GM12878 (cell line): ENCODE data around the gene STARD13. TPM values are rescaled to one million over a fixed set of nuclear protein-coding genes. Genes with fewer than 3 reads are reported as not detected.

ENCODE experiments used
- ATAC-seq: fragments of 200-7000 bp; cut with Tn5 transposase; 3 replicates; pipeline ENCODE4 v1.9.1; 2020; ENCODE audit warnings: mild to moderate bottlenecking, moderate library complexity
- BruUV-seq: library from RNA; stranded (reverse); fragments of 400-500 nt; replicated peaks from 2 replicates; lab custom pipeline; 2021; lab: Mats Ljungman, UMichigan
- CTCF ChIA-PET: fragments of 300-600 bp; sonication (Branson Sonifier 250); formaldehyde crosslinking; extraction: SDS; loops from one replicate; lab custom pipeline; 2021; ENCODE audit warnings: inconsistent platforms; lab: Yijun Ruan, JAX
- POLR2A ChIA-PET: fragments of 350-600 bp; formaldehyde crosslinking; extraction: SDS; loops from one replicate; lab custom pipeline; 2021; ENCODE audit warnings: inconsistent platforms; lab: Charles Lee
- RAD21 ChIA-PET: fragments of 300-600 bp; sonication (Branson Sonifier 250); formaldehyde crosslinking; loops from one replicate; lab custom pipeline; 2023; ENCODE audit warnings: antibody characterized with exemption; ENCODE audit not compliant: unreplicated experiment; lab: Charles Lee
- SMC1A ChIA-PET: fragments of 300-600 bp; sonication (Branson Sonifier 250); formaldehyde crosslinking; loops from one replicate; lab custom pipeline; 2023; ENCODE audit not compliant: unreplicated experiment, uncharacterized antibody; lab: Charles Lee
- DNase-seq: peaks from one replicate; pipeline ENCODE4 v3.0.0-alpha.2; 2011; ENCODE audit warnings: low read depth, low spot score
- FAIRE-seq: peaks from 3 replicates; lab custom pipeline; 2011; peaks lifted over from hg19 to GRCh38; lab: Jason Lieb, UNC
- H2AFZ ChIP-seq: 2 replicates; pipeline ENCODE4 v1.6.0; 2011; ENCODE audit warnings: low read depth, low read length, control low read depth; ENCODE audit not compliant: control insufficient read depth
- H3K27ac ChIP-seq: 2 replicates; pipeline ENCODE4 v1.5.1; 2011; ENCODE audit warnings: control low read depth; ENCODE audit not compliant: control insufficient read depth, insufficient read depth
- H3K27me3 ChIP-seq, 2 experiments: replicated peaks in 1 of 2; 2 replicates each; pipeline versions ENCODE4 v1.6.0 to v1.6.1; 2011; ENCODE audit warnings: low read length in 1 of 2; ENCODE audit not compliant: control insufficient read depth in 2 of 2, insufficient read depth in 2 of 2
- H3K36me3 ChIP-seq, 2 experiments: 2 replicates each; pipeline ENCODE4 v1.5.1; 2011; ENCODE audit warnings: low read length in 1 of 2; ENCODE audit not compliant: control insufficient read depth in 2 of 2, insufficient read depth in 2 of 2
- H3K4me1 ChIP-seq: 2 replicates; pipeline ENCODE4 v1.6.1; 2011; ENCODE audit warnings: mild to moderate bottlenecking, low read length, moderate library complexity, mixed read lengths; ENCODE audit not compliant: control insufficient read depth, insufficient read depth
- H3K4me2 ChIP-seq: 2 replicates; pipeline ENCODE4 v1.6.0; 2011; ENCODE audit warnings: control low read depth; ENCODE audit not compliant: control insufficient read depth, insufficient read depth
- H3K4me3 ChIP-seq: fragments of 200-600 bp; sonication (generic); 2 replicates; pipeline ENCODE4 v1.5.1; 2016
- H3K79me2 ChIP-seq: 2 replicates; pipeline ENCODE4 v1.6.0; 2011; ENCODE audit warnings: low read length; ENCODE audit not compliant: control insufficient read depth, insufficient read depth
- H3K9ac ChIP-seq: 2 replicates; pipeline ENCODE4 v1.8.0; 2011; ENCODE audit warnings: low read length, control low read depth, mixed read lengths; ENCODE audit not compliant: control insufficient read depth, insufficient read depth
- H3K9me3 ChIP-seq: replicated peaks from 3 replicates; pipeline ENCODE4 v1.5.1; 2011; ENCODE audit warnings: mild to moderate bottlenecking, low read length; ENCODE audit not compliant: control insufficient read depth, insufficient read depth
- H4K20me1 ChIP-seq: 2 replicates; pipeline ENCODE4 v1.6.0; 2011; ENCODE audit not compliant: control insufficient read depth, insufficient read depth
- CEBPB ChIP-seq, 2 experiments: fragments of 150-350 bp in 1 of 2; IDR thresholded peaks; 2 replicates each; pipeline ENCODE4 v1.6.1; 2012 to 2014; ENCODE audit warnings: low read depth in 2 of 2, low read length in 2 of 2, borderline replicate concordance in 1 of 2, inconsistent platforms in 1 of 2
- E4F1 ChIP-seq: fragments of 450-650 bp; IDR thresholded peaks from 2 replicates; pipeline ENCODE4 v1.6.1; 2018; ENCODE audit warnings: borderline replicate concordance, mild to moderate bottlenecking; ENCODE audit not compliant: partially characterized antibody
- ETV6 ChIP-seq, 2 experiments: fragments of 450-650 bp in 1 of 2; IDR thresholded peaks in 1 of 2; conservative IDR thresholded peaks in 1 of 2; 2 replicates each; pipeline ENCODE4 v1.6.1; 2014; ENCODE audit warnings: antibody characterized with exemption in 1 of 2, borderline replicate concordance in 1 of 2, low read depth in 1 of 2, mild to moderate bottlenecking in 1 of 2, moderate library complexity in 1 of 2
- MYB ChIP-seq: fragments of 150-350 bp; IDR thresholded peaks from 2 replicates; pipeline ENCODE4 v1.6.1; 2014; ENCODE audit warnings: mild to moderate bottlenecking, low read depth, low read length, borderline replicate concordance
- NFYB ChIP-seq: IDR thresholded peaks from 2 replicates; pipeline ENCODE4 v1.6.1; 2011; ENCODE audit warnings: low read depth, mild to moderate bottlenecking, low read length, improper control_type of control experiment, moderate library complexity; ENCODE audit not compliant: insufficient read depth
- SPI1 ChIP-seq: IDR thresholded peaks from 2 replicates; pipeline ENCODE4 v1.6.1; 2011; ENCODE audit warnings: low read depth, mild to moderate bottlenecking, low read length, moderate library complexity, borderline replicate concordance; ENCODE audit not compliant: insufficient read depth
- TCF3 ChIP-seq: IDR thresholded peaks from 2 replicates; pipeline ENCODE4 v1.6.1; 2012; ENCODE audit warnings: low read depth, mild to moderate bottlenecking, low read length, borderline replicate concordance; ENCODE audit not compliant: insufficient read depth
- WRNIP1 ChIP-seq: IDR thresholded peaks from 2 replicates; pipeline ENCODE4 v1.6.1; 2011; ENCODE audit warnings: low read depth, low read length, improper control_type of control experiment, borderline replicate concordance
- ZNF384 ChIP-seq: IDR thresholded peaks from 2 replicates; pipeline ENCODE4 v1.6.1; 2012; ENCODE audit warnings: low read depth, mild to moderate bottlenecking, low read length, improper control_type of control experiment, borderline replicate concordance
- WGBS: methylation state at CpG from one replicate; pipeline ENCODE4 v1.1.6; 2016; ENCODE audit warnings: low lambda C conversion rate; ENCODE audit not compliant: insufficient replicate concordance, insufficient coverage; ENCODE audit errors: missing lambda C conversion rate; 5-methylcytosine and 5-hydroxymethylcytosine counted together
- in situ Hi-C: fragments of 300-500 bp; cut with MboI; formaldehyde crosslinking; loops from 9 replicates; pipeline ENCODE4 v1.14.3; 2018; ENCODE audit warnings: mixed read lengths
- intact Hi-C: fragments of 100-400 bp; cut with micrococcal nuclease; formaldehyde crosslinking; loops from one replicate; pipeline ENCODE4 v1.14.2; 2022; ENCODE audit not compliant: unreplicated experiment
- polyA plus RNA-seq, 11 experiments: library from polyadenylated mRNA; depleted of rRNA in 4 of 11; unstranded in 6 of 11; stranded (reverse) in 5 of 11; fragments of >200 nt; fragmentation: Nextera tagmentation in 4 of 11; fragmentation: Illumina TruSeq in 1 of 11; extraction: Ambion mirVana in 4 of 11; extraction: Trizol in 1 of 11; gene quantifications; 1 replicate in 1 of 11; 2 replicates in 10 of 11; pipeline versions ENCODE4 v1.2.1 to v1.2.3, GENCODE V29; 2011 to 2016; ENCODE audit warnings: inconsistent platforms in 2 of 11, missing spikeins in 2 of 11, low read depth in 1 of 11
- total RNA-seq, 4 experiments: library from RNA; depleted of rRNA in 3 of 4; stranded (reverse); fragments of >200 nt in 3 of 4; fragmentation: Illumina TruSeq in 1 of 4; extraction: Trizol in 1 of 4; gene quantifications; 2 replicates each; pipeline versions ENCODE4 v1.2.1 to v1.2.3, GENCODE V29; 2013 to 2021

STARD13 gene
- total and polyA plus RNA-seq, 10 of the 15 experiments (the other 5 are each of a cell fraction or from before 2014, with no cell fraction given): 4.0 to 41.6 (median 10.1) TPM

- Histone ChIP-seq H3K36me3 (peaks cover 4 to 5% of the 10 kb centered on the region in 2 experiments; a peak in 2 of 4 replicates), H3K9me3 (no peaks in the 10 kb centered on the region), H2AFZ (no peak overlapping the region), H3K4me1 (no peaks in the 10 kb centered on the region), H3K9ac (no peak overlapping the region), H3K4me2 (no peak overlapping the region), H3K4me3 (no peak overlapping the region), H3K27ac (no peak overlapping the region), H3K27me3 (no peaks in the 10 kb centered on the region), H3K79me2 (no peaks in the 10 kb centered on the region), H4K20me1 (no peaks in the 10 kb centered on the region)
- 100% methylated on average over 2 of the region's 2 CpGs for WGBS
- DNase-seq (no peak), FAIRE-seq (no peak), ATAC-seq (no peak)
- intact Hi-C loops: loop anchor here (1.0 kb wide), 1 partner anchor 15 kb away; no protein-coding TSS in a partner anchor
- TF ChIP-seq NFYB (no peak), ETV6 (conservative IDR thresholded peaks at IDR 0.05 in 1 of 2, IDR thresholded peaks at IDR 0.05 in 1 of 2; ENCODE audit: borderline replicate concordance in 1 of 2, low read depth in 1 of 2) (no peak), MYB (no peak)
- RAD21 ChIA-PET: interaction anchor here (1.1 to 1.7 kb wide), 3 partner anchors 9 to 28 kb away, joined by 3 to 5 read pairs (median 4); no protein-coding TSS in a partner anchor
- POLR2A ChIA-PET: no interaction called here
- CTCF ChIA-PET: interaction anchor here (0.6 to 1.1 kb wide), 2 partner anchors 10 to 506 kb away, joined by 4 to 6 read pairs; no protein-coding TSS in a partner anchor
- in situ Hi-C loops: no loop called here
- SMC1A ChIA-PET: interaction anchor here (0.8 to 1.8 kb wide), 7 partner anchors 11 to 65 kb away, joined by 3 to 9 read pairs (median 4); no protein-coding TSS in a partner anchor
- no TSS peak for BruUV-seq
Measured at GRCh38 chr13:33174931-33175330, 110.6 kb downstream of the STARD13 start.

- CTCF ChIA-PET: interaction anchor here (0.6 to 1.1 kb wide), 2 partner anchors 10 to 506 kb away, joined by 4 to 6 read pairs; no protein-coding TSS in a partner anchor
- FAIRE-seq: no peak
Measured at GRCh38 chr13:33174491-33174890, 111.1 kb downstream of the STARD13 start.

More at GRCh38 chr13:33174491-33174890, 111.1 kb downstream of the STARD13 start:
- Histone ChIP-seq H3K36me3 (peaks cover 2 to 4% of the 10 kb centered on the region in 2 experiments; a peak in 2 of 4 replicates), H3K9ac (no peak overlapping the region), H2AFZ (no peak overlapping the region), H3K4me3 (no peak overlapping the region), H3K9me3 (no peaks in the 10 kb centered on the region), H4K20me1 (no peaks in the 10 kb centered on the region), H3K4me1 (no peaks in the 10 kb centered on the region), H3K27ac (no peak overlapping the region), H3K79me2 (no peaks in the 10 kb centered on the region), H3K4me2 (no peak overlapping the region), H3K27me3 (no peaks in the 10 kb centered on the region)
- intact Hi-C loops: loop anchor here (1.0 kb wide), 1 partner anchor 14 kb away; no protein-coding TSS in a partner anchor
- in situ Hi-C loops: no loop called here
- ChIA-PET SMC1A (interaction anchor here (0.8 to 2.9 kb wide), 4 partner anchors 9 to 63 kb away, joined by 3 to 14 read pairs (median 4); no protein-coding TSS in a partner anchor), RAD21 (interaction anchor here (1.7 kb wide), 1 partner anchor 10 kb away, joined by 5 read pairs; no protein-coding TSS in a partner anchor), POLR2A (no interaction called here)
- BruUV-seq: no TSS peak
- ATAC-seq (no peak), DNase-seq (no peak)
- WGBS: 77% methylated on average over 3 of the region's 3 CpGs
- no peak for TF ChIP-seq SPI1
- TF ChIP-seq CEBPB (IDR thresholded peaks at IDR 0.05; ENCODE audit: borderline replicate concordance in 1 of 2, low read depth in 2 of 2, low read length in 2 of 2): no peak
- no peak for TF ChIP-seq TCF3
- no peak for TF ChIP-seq ZNF384
- TF ChIP-seq E4F1: no peak
- no peak for TF ChIP-seq WRNIP1
